GM21576 (cell line): ENCODE results near the gene BNIP5.

ENCODE experiments used
- ATAC-seq: cut with Tn5 transposase; IDR thresholded peaks from one replicate; pipeline ENCODE4 v1.9.1; 2021; ENCODE audit warnings: mild to moderate bottlenecking, moderate library complexity; ENCODE audit not compliant: unreplicated experiment

Gene BNIP5

GRCh38 chr6:36269834-36270705 lies 66.6 kb downstream of the BNIP5 start, which contains the start of gene PNPLA1:
Gene PNPLA1, plus strand, starts transcription at chr6:36270060. Its CDS starts 400 bp downstream, at chr6:36270460.
- ATAC-seq, result no peak

GRCh38 chr6:36268478-36269275 lies 68.0 kb downstream of the BNIP5 start:
- no peak for ATAC-seq

- ATAC-seq, result no peak
These were observed 68.8 kb downstream of the BNIP5 start for GRCh38 chr6:36267731-36268477.

- ATAC-seq, result no peak
These were observed 69.6 kb downstream of the BNIP5 start for GRCh38 chr6:36266913-36267644.
